Hematopoietic multipotent progenitor cell treated with erythropoietin and hydrocortisone succinate and interleukin-3 and kit ligand, for 8 days (in vitro differentiated cells): ENCODE results near the gene ENAH.
A peak's percentile ranks its signal among the peaks of the same experiment; 100 is the strongest.

ENCODE experiments used
- DNase-seq: peaks from one replicate; pipeline ENCODE4 v3.0.0-alpha.2; 2015

Gene ENAH

DNA sequence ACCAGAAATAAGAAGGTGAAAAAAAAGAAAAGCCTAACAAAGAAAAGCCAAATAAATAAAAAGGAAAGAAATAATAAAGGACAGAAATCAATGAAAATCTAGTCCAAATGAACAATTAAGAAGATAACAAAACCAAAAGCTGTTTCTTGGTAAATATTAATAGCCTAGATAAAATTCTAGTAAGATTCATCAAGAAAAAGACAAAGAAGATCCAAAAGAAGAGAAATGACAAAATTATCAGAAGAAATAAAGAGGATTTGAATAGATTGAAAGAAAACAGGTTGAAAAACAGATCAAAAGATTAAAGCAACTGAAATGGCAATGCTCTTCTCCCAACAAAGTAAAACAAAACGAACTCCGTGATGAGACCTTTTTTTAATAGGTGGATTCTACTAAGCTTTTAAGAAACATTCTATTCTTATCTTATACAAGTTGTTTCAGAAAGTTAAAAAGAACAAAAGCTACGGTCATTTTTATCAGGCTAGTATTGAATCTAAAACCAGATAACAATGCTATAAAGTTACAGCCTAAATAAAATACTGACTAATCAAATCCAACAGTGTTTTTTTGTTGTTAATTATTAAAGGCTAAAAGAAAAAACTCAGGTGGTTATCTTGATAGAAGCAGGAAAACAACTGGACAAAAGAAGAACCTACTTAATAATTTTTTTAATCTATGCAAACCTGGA lies 50.9 kb downstream of the ENAH start:
- DNase-seq: no peak

DNA sequence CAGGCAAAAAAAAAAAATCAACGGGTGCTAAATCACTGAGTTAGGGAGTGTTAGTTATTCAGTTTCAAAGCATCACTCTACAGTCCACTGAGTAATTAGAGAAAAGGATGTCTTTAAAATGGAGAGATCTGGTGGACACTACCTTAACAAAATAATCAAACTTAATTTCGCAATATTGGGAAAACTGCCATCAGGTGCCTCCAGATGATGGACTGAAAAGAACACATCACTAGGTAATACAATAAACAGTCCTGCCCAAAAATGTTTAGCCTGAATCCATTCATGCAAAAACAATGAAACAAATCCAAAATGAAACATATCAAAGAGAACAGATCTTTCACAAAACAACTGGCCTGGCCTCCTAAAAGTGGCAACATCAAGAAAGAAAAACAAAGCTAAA lies 54.1 kb downstream of the ENAH start:
- no peak for DNase-seq

DNA sequence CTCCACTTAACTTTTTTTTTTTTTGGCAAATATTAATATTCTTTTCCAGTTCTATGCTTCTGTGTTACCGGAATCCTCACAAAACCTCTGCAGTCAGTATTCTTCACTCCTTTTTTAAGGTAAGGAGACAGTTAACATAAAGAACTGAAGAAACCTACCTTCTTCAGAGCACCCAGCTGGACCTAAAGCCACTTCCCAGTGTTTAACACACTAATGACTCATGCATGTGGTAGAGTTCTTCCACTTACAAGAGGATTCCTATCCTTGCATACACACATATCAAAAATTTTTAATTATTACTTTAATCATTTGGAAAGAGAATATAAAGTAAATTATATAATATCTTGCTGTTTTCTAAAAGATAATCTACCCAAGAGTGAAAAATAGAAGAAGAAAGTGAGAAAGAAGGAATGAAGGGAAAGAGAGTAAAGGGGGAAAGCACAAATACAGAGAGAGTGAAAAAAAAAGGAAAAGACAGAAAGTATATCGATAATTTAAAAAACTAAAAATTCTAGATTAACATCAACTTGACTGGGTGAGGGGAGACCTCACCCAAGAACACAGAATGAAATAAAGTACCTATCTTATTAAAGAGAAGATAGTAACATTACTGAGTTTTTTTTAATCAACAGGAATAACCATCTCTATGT lies 54.9 kb downstream of the ENAH start:
- DNase-seq: no peak

DNA sequence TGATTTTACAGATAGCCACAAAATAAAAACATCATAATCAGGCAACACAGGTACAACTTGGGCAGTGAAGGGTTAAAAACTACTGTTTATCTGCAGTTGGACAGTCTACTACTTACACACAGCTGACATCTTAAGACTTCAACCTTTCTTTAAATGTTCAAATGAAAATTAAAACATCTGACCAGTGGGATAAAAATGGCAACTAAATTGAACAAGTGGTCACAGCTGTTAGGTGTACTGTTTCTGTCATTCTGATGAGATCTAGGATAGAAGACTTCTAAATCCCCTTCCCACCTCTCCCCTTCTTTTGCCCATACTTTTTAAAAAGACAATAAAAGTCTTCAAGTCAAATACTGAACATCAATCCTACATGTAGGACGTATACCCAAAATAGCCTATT lies 56.2 kb downstream of the ENAH start:
- no peak for DNase-seq

DNA sequence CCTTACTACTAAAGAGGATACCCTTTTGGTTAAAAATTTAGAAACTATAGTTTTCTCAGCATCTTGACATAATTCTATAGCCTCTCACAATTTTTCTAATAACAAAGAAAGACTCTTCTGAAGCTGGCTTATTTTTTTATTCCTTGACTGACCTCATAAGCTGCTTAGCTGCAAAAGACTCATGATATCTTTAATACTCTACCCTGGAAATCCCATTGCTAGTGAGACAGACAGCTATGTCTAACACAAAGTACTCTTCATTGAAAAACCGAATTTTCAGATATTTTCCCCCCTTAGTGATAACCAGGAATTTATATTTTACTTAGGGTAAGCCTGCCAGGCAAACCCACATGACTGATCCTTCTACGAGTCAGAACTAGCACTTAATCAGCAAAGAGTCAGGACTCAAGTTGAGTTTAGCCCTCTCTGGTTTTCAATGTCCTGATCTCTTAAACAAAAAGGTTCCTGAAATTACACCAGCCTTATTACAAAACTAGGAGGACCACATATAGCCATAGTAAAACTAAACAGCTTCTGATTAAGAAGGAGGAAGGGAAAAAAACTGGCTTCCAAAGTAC lies 56.9 kb downstream of the ENAH start:
- DNase-seq: no peak

DNA sequence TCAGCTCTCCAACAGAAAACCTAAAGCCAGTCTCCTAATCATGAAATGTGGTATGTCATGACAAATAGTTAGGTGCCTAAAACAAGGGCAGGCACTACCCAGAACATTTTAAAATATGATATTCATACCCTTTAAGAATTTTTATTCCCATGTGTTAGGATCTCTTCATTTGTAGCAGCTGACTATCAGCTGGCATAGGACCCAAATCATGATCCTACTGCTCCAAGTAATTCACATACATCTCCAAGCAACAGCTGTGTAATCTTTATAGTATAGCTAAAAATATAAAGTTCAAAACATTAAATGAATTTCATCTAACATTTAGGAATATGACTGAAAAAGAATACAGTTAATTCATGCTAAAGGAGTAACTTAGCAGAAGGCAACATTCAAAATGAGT lies 57.5 kb downstream of the ENAH start:
- no peak for DNase-seq

DNA sequence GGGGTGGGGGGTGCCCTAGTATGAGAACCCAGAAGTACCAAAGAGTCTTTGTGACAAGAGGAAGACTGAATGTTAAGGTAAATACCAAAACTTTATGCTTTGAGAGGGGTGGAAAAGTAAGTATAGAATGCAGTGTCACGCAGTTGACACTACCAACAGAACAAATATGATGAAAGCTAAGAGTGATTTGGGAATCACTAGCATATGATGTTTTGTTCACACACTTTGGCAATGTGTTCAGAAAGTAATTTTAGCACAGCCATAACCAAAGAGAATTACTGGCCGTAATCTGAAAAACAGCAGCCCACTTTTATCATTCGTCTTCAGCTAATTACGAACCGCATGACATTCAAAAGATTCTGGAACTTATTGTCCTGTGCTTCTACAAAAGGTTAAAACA lies 59.5 kb downstream of the ENAH start:
- DNase-seq: no peak

DNA sequence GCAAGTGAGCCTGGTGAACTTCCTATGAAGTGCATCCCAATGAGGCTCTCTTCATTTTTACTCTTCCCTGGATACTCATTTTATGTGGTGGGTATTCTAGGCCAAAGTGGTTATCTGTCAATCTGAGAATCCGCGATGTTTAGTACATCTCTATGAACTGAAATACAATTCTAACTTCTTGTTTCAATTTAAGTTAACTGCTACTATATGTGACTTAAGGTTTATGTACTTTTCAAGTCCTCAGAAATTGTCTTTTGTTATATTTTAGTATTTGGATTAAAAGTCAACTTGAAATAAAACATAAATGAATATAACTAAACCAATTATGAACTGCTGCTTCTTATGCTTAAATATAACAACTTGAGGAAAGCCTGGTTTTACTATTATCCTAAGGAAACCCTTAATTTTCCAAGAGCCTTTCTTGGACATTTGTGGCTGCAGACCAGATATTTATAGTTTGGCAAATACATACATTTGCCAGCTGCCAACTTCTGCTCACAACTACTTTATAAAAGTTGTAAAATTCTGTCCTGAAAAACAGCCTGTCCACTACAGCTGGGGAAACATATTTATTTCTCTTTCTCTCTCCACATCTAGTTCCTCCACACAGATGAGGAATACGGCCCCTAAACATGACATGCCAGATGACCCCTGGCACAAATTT lies 60.4 kb downstream of the ENAH start:
- no peak for DNase-seq

DNA sequence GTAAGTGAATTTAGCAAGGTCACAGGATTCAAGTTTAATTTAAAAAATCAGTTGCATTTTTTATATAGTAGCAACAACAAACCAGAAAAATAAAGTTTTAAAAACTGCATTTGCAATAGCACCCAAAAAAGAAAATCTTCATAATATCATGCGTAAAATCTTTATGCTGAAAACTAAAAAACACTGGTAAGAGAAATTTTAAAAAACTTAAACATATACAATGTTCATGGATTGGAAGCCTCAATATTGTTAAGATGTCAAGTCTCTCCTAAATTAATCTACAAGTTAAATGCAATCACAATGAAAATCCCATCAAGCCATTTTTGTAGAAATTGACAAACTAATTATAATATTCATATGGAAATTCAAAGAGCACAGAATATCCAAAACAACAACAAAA lies 65.6 kb downstream of the ENAH start:
- no peak for DNase-seq

DNA sequence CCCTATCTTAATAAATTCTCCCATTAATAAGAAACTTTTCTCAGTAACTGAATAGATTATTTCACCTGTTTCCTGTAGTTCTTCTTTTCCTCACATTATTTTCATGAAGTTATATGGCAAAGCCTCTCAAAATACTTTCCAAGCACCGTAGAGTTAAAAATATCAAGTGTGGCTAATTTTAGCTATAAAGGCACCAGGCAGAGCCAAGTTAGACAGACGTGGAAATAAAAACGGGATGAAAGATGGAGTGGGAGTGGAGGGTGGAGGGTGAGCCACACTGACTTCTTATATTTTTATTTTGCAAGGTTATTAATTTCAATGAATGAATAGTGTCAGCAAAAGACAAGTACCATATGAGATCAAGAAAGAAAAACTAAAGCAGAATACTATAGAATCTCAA lies 71.7 kb downstream of the ENAH start:
- no peak for DNase-seq

DNA sequence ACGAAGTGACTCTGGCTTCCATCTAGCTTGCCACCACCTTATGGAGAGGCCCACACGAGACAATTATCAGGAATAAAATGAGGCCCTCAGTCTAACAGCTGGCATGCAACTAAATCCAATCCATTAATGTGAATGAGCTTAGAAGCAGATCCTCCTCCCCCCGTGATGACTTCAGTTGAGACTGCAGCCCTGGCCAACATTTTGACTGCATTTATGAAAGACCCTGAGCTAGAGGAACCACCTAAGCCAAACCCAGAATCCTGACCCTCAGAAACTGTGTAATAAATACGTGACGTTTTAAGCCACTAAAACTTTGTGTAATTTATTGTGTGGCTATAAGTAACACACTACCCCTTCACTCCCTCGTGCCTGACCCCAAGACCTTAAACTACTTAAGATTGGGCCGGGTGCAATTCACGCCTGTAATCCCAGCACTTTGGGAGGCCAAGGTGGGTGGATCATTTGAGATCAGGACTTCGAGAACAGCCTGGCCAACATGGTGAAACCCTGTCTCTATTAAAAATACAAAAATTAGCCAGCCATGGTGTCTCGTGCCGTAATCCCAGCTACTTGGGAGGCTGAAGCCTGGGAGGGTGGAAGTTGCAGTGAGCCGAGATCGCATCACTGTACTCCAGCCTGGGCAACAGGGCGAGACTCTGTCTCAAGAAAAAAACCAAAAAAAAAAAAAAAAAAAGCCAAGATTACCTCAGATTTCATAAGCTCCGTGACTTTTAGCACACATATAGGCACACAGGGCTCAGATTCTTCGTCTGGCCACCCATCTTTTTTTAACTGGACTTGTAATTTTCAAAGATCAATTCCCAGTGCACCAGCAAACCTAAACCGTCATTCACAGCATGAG lies 72.5 kb downstream of the ENAH start:
- DNase-seq: no peak

DNA sequence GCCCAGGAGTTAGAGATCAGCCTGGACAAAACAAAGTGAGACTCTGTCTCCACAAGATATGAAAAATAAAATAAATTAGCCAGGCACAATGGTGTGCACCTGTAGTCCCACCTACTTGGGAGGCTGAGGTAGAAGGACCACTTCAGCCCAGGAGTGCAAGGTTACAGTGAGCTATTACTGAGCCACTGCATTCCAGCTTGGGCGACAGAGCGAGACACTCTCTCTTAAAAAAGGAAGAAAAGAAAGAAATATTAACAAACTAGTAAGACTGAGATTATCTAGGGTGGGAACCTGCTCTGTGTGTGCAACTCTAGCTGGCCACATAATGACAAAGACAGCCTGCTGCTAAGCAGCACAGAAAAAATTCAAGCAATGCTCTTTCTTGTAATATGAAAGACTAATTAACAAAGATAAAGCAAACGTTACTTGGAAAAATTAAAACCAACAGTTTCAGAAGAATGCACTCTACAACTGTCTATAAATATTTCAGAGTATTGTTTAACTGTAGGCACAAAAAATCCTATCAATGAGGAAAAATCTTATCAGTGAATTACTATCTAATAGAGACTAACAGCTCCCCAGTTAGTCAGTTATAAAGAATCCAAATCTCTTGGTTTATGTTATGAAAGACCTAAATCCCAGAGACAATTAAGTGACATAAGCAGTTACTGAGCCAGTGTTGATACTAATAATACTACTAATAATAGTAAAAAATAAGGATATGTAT lies 74.5 kb downstream of the ENAH start:
- no peak for DNase-seq

DNA sequence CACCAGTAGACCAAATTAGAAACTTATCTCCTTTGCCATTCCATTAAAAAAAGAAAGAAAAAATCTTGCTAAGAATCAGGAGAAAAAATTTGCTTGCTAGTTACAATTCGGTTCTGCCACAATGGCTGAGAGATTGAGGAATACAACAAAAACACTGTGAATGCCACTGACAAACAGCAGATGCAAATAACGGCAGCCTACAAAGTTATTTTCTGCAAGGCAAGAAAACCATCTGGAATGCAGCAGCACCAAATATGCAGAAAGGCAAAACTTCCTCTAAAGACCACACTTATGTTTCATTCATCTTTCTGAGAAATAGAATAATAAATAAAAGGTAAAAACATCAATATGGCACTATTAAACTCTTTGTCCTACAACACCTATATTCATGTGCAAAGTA lies 75.7 kb downstream of the ENAH start:
- no peak for DNase-seq

DNA sequence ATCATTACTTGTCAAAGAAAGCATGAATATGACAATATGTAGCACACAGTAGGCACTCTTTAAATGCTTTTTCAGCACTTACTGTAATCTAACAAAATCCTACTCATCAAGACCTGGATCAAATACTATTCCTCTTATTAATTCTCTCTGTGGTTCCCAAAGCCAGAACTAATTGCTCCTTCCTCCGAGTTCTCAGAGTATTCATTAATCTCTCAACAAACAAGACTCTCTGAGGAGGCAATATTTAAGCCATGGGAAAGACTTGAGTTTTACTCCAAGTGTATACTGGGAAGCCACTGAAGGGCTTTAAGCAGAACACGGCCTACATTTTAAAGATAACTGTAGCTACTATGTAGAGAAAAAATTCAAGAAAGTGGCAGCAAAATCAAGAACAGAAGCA lies 79.7 kb downstream of the ENAH start:
- no peak for DNase-seq

DNA sequence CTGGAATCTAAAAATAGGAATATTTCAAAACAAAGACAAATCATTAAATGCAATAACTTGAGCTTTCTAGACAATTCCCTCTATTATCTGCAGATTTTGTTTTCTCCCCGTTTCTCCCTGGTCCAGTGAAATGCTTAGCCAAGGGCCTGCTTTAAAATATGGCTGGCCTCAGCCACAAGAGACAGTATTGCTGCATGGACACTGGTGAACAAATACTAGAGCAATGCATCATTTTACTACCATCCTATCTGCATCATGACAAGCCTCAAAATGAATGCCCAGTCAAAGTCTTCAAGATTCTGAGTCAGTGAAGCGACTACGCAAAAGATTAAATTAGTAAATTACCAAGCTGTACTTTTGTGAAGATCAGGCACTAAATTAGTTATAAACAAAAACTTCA lies 80.5 kb downstream of the ENAH start:
- DNase-seq: no peak

DNA sequence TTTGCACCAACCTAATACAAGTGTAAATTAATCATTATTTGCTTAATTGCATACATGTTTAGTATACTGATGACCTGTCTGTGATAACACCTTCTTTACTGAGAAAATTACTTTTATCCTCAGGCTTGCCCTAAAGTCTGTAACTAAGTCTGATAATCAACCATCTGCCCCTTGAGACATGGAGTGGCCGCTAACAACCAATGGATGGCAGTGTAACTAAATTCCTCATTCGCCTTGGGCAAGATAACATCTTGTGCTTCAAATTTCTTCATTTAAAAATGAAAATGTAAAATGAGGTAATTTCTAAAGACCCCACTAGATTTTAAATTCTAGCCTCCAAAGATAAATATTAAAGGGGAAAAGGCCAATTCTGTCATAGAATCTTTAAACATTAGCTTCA lies 85.1 kb downstream of the ENAH start:
- DNase-seq: peak; percentile 8

DNA sequence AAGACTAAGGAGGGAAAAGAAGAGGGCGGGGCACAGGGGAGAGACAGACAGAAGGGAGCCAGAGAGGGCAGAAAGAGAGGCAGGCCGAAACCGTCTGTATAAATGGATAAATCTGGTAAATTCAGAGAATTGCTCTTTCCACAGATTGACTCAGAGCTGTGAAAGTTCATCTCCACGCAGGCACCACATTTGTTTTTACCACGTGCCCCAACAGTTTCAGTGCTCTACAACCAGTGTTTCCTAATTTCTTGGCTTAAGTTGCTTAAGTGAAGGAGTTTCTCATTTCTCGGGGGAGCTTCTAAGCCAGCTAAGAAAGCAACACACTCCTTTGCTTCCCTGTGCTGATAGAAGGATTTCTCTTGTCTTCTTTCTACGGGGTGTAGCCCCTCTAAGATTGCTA lies 87.1 kb downstream of the ENAH start:
- no peak for DNase-seq

DNA sequence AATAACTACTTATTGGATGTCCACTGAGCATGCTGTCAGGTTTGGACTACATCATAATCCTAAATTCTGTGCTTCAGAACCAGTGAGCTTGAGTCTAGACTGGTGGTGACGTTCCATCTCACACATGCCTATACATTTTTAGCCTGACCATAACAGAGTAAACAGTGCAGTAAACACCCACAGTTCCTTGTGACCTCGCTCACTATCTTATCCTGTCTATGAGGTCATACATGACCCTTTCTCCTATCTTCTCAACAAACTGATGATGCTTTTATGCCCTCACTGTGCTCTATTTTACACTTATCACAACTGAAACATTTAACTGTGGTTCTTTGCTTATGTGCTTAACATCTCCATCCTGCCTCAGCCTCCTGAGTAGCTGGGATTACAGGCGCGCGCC lies 91.2 kb downstream of the ENAH start:
- DNase-seq: no peak

DNA sequence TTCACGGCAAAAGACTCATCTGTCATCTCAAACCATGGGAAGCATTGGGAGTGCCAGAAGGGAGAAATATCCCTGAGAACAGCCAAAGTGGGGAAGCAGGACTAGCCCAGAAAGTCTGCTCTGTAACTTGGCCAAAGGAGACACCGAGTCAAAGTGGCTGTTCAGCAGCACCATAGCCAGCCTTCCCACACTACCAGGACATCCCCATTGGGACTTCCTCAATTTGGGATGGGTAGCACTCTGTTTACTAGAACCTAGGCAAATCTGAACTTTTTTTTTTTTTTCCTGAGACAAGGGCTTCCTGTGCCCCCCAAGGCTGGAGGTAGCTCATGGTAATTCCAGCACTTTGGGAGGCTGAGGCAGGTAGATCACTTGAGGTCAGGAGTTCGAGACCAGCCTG lies 93.0 kb downstream of the ENAH start:
- no peak for DNase-seq

DNA sequence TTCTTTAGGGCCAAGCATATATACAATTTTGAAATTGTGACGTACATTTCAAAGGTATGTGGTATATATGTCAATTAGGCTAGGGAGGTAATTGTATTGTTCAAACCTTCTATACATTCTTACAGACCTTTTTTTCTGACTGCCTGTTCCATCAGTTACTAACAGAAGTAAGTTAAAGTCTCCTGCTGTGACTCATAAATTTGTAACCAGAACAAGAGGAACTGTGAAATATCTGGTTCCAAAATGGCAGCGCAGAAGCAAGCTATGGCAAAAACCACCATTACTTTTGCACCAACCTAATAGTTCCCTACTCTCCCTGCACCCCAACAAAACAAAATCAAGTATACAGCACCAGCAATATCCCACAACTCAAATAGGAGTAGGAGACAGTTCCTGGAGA lies 93.6 kb downstream of the ENAH start:
- no peak for DNase-seq

DNA sequence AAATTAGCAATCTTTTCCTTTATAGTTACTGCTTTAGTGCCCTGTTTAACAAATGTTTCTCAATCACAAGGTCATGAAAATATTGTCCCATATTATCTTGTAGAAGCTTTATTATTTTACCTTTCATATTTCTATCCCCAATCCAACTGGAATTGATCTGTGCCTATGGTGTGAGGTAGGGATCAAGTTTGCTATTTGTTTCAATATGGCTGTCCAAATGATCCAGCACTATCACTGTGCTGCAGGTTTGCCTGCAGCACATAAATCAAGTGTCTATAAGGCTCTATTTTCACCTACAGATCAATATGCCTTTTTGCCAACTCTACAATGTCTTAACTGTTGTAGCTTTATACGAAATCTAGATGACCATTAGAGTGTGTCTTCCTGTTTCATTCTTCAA lies 96.2 kb downstream of the ENAH start:
- no peak for DNase-seq

DNA sequence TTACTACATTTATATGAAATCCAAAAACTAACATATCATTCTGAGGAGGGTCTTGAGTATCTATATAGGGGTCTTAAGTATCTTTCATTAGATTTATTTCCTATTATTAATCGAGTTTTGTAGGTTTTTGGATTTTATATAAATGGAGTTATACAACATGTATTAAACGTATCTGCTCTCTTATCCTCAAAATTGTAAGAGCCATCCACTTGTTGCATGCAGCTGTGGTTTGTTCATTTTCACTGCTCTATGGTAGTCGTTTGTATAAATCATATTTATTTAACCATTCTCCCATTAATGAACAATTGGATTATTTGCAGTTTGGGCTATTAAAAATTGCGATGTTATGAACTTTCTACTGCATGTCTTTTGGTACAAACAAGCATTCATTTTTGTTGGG lies 97.1 kb downstream of the ENAH start:
- no peak for DNase-seq
